GM12875 (cell line): ENCODE measurements around the gene EXOC8.

ENCODE experiments used
- H3K4me3 ChIP-seq: one replicate; pipeline ENCODE4 v1.5.1; 2011; ENCODE audit warnings: low read depth, low read length, control low read depth
- TF ChIP-seq, protein P1 (sequence below): IDR thresholded peaks from 2 replicates; pipeline ENCODE4 v1.5.1; 2011; ENCODE audit warnings: low read depth, mild to moderate bottlenecking, control low read depth, inconsistent platforms, low read length, moderate library complexity, borderline replicate concordance; ENCODE audit not compliant: insufficient read depth

EXOC8 gene

DNA sequence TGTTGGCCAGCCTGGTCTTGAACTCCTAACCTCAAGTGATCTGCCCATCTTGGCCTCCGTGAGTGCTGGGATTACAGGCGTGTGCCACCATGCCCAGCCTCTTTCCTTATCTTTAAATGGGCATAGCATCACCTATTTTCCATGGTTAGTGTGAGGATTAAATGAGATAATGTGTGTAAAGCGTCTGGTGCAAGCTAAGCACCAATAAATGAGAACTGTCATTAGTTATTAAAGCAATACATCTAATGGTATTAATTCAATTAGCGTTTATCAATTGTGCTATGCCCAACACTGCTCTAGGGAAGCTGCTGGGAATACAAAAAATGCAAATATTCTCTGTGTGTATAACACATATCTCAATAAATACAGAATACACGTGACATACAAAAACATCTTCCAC lies 10.0 kb downstream of the EXOC8 start:
- TF ChIP-seq, protein P1, sequence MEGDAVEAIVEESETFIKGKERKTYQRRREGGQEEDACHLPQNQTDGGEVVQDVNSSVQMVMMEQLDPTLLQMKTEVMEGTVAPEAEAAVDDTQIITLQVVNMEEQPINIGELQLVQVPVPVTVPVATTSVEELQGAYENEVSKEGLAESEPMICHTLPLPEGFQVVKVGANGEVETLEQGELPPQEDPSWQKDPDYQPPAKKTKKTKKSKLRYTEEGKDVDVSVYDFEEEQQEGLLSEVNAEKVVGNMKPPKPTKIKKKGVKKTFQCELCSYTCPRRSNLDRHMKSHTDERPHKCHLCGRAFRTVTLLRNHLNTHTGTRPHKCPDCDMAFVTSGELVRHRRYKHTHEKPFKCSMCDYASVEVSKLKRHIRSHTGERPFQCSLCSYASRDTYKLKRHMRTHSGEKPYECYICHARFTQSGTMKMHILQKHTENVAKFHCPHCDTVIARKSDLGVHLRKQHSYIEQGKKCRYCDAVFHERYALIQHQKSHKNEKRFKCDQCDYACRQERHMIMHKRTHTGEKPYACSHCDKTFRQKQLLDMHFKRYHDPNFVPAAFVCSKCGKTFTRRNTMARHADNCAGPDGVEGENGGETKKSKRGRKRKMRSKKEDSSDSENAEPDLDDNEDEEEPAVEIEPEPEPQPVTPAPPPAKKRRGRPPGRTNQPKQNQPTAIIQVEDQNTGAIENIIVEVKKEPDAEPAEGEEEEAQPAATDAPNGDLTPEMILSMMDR: no peak
- H3K4me3 ChIP-seq: no peak overlapping the region

DNA sequence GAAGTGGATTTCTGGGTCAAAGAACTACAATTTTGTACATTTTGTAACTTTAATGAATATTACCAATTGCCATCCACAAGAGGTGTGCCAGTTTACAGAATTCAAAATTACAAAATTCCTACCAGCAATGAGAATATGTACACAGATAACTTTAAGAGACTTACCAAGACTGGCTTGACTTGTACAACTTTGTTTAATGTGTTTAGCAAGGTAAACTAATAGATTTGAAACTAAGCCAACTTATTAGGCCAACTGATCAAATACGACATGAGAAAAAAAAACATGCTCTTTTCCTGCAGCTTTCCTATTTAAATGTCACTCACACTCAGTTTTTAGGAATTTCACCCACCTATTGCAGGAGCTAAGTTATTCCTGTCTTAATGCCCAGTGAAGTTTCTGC lies 11.4 kb downstream of the EXOC8 start:
- TF ChIP-seq, protein P1: no peak
- H3K4me3 ChIP-seq: no peak overlapping the region

DNA sequence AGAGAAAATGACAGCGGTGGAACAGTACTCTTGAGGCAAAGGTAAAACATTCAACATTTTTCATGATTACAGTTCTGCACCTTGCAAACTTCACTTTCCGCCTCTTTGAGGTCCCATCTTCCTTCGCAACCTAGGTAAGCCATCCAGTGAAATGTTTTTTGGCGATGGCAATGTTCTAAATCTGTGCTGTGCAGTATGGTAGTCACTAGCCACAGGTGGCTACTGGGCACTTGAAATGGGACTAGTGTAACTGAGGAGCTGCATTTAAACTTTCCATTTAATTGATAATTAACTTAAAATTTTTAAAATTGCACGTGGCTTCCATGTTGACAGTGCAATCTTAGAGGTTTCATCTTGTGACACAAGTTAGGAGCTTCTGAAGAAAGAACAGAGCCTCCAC lies 13.0 kb downstream of the EXOC8 start:
- TF ChIP-seq, protein P1: no peak

DNA sequence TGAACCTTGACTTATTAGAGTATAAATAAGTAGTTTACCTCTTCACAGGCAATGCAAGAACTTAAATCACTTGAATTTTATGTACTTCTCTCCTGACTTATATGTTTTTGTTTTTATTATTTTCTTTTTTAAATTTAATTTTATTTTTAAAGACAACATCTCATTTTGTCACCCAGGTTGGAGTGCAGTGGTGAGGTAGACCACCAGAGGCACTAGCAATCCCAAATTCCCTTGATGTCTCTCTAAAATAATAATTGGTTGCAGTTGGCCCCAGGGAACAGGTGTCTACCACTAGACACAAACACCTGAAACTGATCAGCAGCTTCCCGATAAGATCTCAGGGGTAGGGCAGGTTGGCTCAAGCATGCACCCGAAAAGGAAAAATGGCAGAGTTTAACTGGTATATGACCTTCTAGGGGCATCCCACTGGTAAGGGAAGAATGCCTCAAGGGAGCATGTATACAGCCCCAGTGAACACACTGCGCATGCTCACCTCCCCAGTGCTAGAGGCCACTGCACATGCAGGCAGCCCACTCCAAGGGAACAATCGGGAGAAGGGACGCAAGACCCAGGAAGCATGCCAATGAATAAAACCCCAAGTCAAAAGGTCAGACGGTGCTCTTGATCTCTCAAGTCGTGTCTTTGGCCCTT lies 14.6 kb downstream of the EXOC8 start:
- TF ChIP-seq, protein P1: no peak
- no peak overlapping the region for H3K4me3 ChIP-seq

More for the DNA sequence above, 13.0 kb downstream of the EXOC8 start:
- no peak overlapping the region for H3K4me3 ChIP-seq

DNA sequence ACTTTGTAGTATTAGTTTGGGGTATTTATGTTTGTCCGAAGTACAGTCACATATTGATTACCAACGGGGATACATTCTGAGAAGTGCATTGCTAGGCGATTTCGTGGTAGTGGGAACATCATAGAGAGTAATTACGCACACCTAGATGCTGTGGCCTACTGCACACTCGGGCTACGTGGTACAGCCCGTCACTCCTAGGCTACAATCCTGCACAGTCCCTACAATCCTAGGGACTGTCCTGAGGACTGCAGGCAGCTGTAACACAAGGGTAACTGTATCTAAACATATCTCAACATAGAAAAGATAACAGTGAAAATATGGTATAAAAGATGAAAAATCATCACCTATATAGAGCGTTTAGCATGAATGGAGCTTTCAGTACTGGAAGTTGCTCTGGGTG lies 18.6 kb downstream of the EXOC8 start:
- TF ChIP-seq, protein P1: no peak
- H3K4me3 ChIP-seq: no peak overlapping the region

DNA sequence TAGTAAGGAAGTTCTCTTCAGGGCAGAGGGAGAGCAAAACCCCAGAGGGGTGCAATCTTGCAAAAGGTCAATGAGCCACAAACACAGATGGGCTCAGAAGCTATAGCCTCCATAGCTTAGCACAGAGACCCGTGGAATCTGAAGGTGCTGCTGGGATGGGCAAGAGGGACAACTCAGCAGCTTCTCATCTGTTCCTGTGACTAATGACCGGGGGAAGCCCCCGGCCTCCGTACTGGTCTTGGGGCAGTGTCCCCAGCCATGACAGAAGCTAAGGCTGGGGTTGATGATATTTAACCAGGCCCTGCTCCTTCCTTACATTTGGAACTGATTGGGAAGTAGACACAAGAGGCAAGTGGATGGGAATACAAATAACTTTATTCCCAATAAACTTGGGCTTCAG lies 19.1 kb downstream of the EXOC8 start:
- H3K4me3 ChIP-seq: no peak overlapping the region
- TF ChIP-seq, protein P1: no peak

DNA sequence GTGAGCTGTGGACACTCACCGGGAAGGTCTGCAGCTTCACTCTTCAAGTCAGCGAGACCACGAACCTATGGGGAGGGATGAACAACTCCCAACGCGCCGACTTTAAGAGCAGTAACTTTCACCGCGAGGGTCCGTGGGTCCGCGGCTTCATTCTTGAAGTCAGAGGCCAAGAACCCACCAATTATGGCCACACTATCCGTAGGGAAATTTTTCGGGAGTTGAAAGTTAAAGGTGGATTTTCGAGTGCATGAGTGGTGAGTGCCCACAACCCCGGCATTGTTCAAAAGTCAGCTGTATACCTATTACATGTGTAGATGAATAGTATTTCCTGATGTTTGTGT lies 19.7 kb downstream of the EXOC8 start:
- TF ChIP-seq, protein P1: no peak

More for the DNA sequence above, 19.7 kb downstream of the EXOC8 start:
- H3K4me3 ChIP-seq: no peak overlapping the region
